Smooth muscle cell of bladder (primary cell): ENCODE results near the gene LCN9. TPM values are rescaled to one million over a fixed set of nuclear protein-coding genes. Genes with fewer than 3 reads are reported as not detected.

Experiments
- total RNA-seq: library from RNA; depleted of rRNA; stranded (reverse); fragments of >200 nt; gene quantifications from 2 replicates; pipeline ENCODE4 v1.2.3, GENCODE V29; 2014

The LCN9 gene
- not detected in 2 replicates for total RNA-seq

GRCh38 chr9:135662758-135663450 is at the start of gene LCN9:
Gene LCN9 (plus strand): TSS chr9:135663309. CDS start chr9:135663322, 13 bp downstream.

GRCh38 chr9:135639196-135639595 is 23.9 kb upstream of the LCN9 start, which contains the start of gene GLT6D1:
Gene GLT6D1 (minus strand): TSS chr9:135639540. CDS start chr9:135639187, 353 bp downstream.

GRCh38 chr9:135699440-135699839 is 36.3 kb downstream of the LCN9 start, which contains the start of gene SOHLH1:
Gene SOHLH1 (minus strand): TSS chr9:135699481. CDS start chr9:135699467, 14 bp downstream.

GRCh38 chr9:135701959-135702721 is 39.0 kb downstream of the LCN9 start, which contains the start of gene KCNT1:
Gene KCNT1 (plus strand): TSS chr9:135702185. CDS start chr9:135702259, 74 bp downstream.

Other genes with a start within 250 kb of the LCN9 start
- gene PPP1R26, start 183.5 kb upstream of the LCN9 start, total RNA-seq: 9.5 and 10.4 TPM in 2 replicates
- gene MRPS2, start 162.6 kb upstream of the LCN9 start, total RNA-seq: 10.4 and 11.5 TPM in 2 replicates
- 0.28 and 0.65 TPM in 2 replicates for gene LCN1, start 141.9 kb upstream of the LCN9 start, total RNA-seq
- gene OBP2A, start 117.2 kb upstream of the LCN9 start, total RNA-seq: not detected in 2 replicates
- gene PAEP, start 101.6 kb upstream of the LCN9 start, total RNA-seq: not detected in 2 replicates
- not detected in 2 replicates for gene GLT6D1, start 23.8 kb upstream of the LCN9 start, total RNA-seq
- not detected in 2 replicates for gene SOHLH1, start 36.2 kb downstream of the LCN9 start, total RNA-seq
- gene KCNT1, start 38.9 kb downstream of the LCN9 start, total RNA-seq: not detected in 2 replicates
- 12.9 and 14.4 TPM in 2 replicates for gene CAMSAP1, start 244.2 kb downstream of the LCN9 start, total RNA-seq